Measurements from ENCODE around the gene RPL29.
"Not testable (repeated sequence)": the region's sequence is repeated elsewhere in the genome, so short reads cannot be mapped to it uniquely, and the experiment has no call there.

The RPL29 gene

GRCh38 chr3:51995346-51996163 is at the start of gene RPL29:
TSS of gene RPL29 (minus strand) at chr3:51995895. CDS start at chr3:51995461, 434 bp downstream.
- DNase-seq: peak; percentile 79

GRCh38 chr3:52044869-52045619 is 49.3 kb upstream of the RPL29 start:
- no peak for DNase-seq

GRCh38 chr3:52043750-52044149 is 48.1 kb upstream of the RPL29 start:
- no peak for DNase-seq

GRCh38 chr3:52043039-52043438 is 47.3 kb upstream of the RPL29 start:
- DNase-seq: not testable (repeated sequence)

- DNase-seq: no peak
Measured at GRCh38 chr3:52041118-52041731, 45.5 kb upstream of the RPL29 start.

GRCh38 chr3:52040600-52040999 is 44.9 kb upstream of the RPL29 start:
- DNase-seq: no peak

GRCh38 chr3:52039846-52040245 is 44.2 kb upstream of the RPL29 start:
- DNase-seq: no peak

- DNase-seq: no peak
Measured at GRCh38 chr3:52039426-52039825, 43.7 kb upstream of the RPL29 start.

- DNase-seq: no peak
Measured at GRCh38 chr3:52038227-52038626, 42.5 kb upstream of the RPL29 start.

GRCh38 chr3:52037291-52037690 is 41.6 kb upstream of the RPL29 start:
- no peak for DNase-seq

GRCh38 chr3:52036829-52037228 is 41.1 kb upstream of the RPL29 start:
- DNase-seq: no peak

GRCh38 chr3:52036222-52036694 is 40.6 kb upstream of the RPL29 start:
- no peak for DNase-seq

GRCh38 chr3:52034651-52035050 is 39.0 kb upstream of the RPL29 start:
- no peak for DNase-seq

GRCh38 chr3:52034212-52034611 is 38.5 kb upstream of the RPL29 start:
- DNase-seq: no peak

- not testable (repeated sequence) for DNase-seq
Measured at GRCh38 chr3:52033748-52034147, 38.1 kb upstream of the RPL29 start.

- no peak for DNase-seq
Measured at GRCh38 chr3:52032702-52033408, 37.2 kb upstream of the RPL29 start.

GRCh38 chr3:52031896-52032295 is 36.2 kb upstream of the RPL29 start:
- DNase-seq: no peak

GRCh38 chr3:52030714-52031310 is 35.1 kb upstream of the RPL29 start:
- DNase-seq: no peak

GRCh38 chr3:52029535-52029934 is 33.8 kb upstream of the RPL29 start:
- DNase-seq: no peak

- no peak for DNase-seq
Measured at GRCh38 chr3:52029053-52029452, 33.4 kb upstream of the RPL29 start.

- no peak for DNase-seq
Measured at GRCh38 chr3:52028572-52028971, 32.9 kb upstream of the RPL29 start.

GRCh38 chr3:52026041-52026440 is 30.3 kb upstream of the RPL29 start:
- DNase-seq: no peak

- DNase-seq: no peak
Measured at GRCh38 chr3:52025453-52025852, 29.8 kb upstream of the RPL29 start.
